RWPE2 (cell line): Measurements from ENCODE around the gene ADPRH.
"Not testable (repeated sequence)": the region's sequence is repeated elsewhere in the genome, so short reads cannot be mapped to it uniquely, and the experiment has no call there.

Experiments
- ATAC-seq: fragments of 200-7000 bp; cut with Tn5 transposase; 3 replicates; pipeline ENCODE4 v1.9.1; 2021; ENCODE audit warnings: low read depth
- DNase-seq: peaks from one replicate; pipeline ENCODE4 v3.0.0-alpha.2; 2020; ENCODE audit warnings: low spot score
- H3K27ac ChIP-seq: fragments of 450-650 bp; 2 replicates; pipeline ENCODE4 v1.5.1; 2017; ENCODE audit warnings: mild to moderate bottlenecking; ENCODE audit not compliant: poor library complexity, severe bottlenecking
- H3K27me3 ChIP-seq: fragments of 250-450 bp; sonication (Bioruptor Pico); 2 replicates; pipeline ENCODE4 v1.5.1; 2021; ENCODE audit warnings: mild to moderate bottlenecking, moderate library complexity; ENCODE audit not compliant: insufficient read depth, poor library complexity, severe bottlenecking
- H3K36me3 ChIP-seq: fragments of 250-450 bp; sonication (Bioruptor Pico); 2 replicates; pipeline ENCODE4 v1.5.1; 2020; ENCODE audit warnings: low read depth, mild to moderate bottlenecking, moderate library complexity
- H3K4me1 ChIP-seq: fragments of 250-450 bp; sonication (Bioruptor Pico); 2 replicates; pipeline ENCODE4 v1.5.1; 2021; ENCODE audit warnings: mild to moderate bottlenecking, moderate library complexity; ENCODE audit not compliant: insufficient read depth, poor library complexity, severe bottlenecking
- H3K4me3 ChIP-seq: fragments of 250-450 bp; sonication (Bioruptor Pico); 2 replicates; pipeline ENCODE4 v1.5.1; 2021; ENCODE audit warnings: mild to moderate bottlenecking, moderate library complexity; ENCODE audit not compliant: severe bottlenecking
- H3K9me3 ChIP-seq: fragments of 250-450 bp; sonication (Bioruptor Pico); 2 replicates; pipeline ENCODE4 v1.5.1; 2021; ENCODE audit warnings: mild to moderate bottlenecking, moderate library complexity; ENCODE audit not compliant: severe bottlenecking
- TF ChIP-seq, protein P1 (sequence below): fragments of 450-650 bp; IDR thresholded peaks from one replicate; pipeline ENCODE4 v1.5.1; 2017; ENCODE audit warnings: mild to moderate bottlenecking, moderate library complexity; ENCODE audit not compliant: poor library complexity, severe bottlenecking

Gene ADPRH

DNA sequence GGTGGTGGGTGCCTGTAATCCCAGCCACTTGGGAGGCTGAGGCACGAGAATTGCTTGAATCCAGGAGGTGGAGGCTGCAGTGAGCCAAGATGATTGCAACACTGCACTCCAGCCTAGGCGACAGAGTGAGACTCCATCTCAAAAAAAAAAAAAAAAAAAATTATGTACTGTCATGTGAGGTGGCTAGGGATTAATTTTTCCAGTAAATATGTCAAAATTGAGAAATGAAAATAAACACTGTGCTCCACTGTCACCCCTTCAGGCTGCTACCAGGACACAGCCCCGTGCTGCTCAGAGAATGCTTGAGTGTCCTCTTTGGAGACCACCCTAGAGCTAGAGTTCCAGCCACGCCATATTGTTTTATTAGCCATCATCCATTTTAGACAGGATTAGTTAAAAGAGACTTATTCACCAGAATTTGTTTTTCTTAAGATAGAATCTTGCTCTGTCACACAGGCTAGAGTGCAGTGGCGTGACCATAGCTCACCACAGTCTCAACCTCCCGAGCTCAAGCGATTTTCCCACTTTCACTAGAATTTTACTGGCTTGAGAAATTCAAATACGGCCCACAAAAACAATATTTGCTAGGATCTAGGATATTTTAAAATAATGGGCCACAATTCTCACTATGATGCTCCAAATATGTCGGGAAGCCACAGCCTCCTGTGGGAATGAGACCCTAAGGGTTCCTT lies 20.5 kb upstream of the ADPRH start:
- DNase-seq (no peak), ATAC-seq (no peak)
- Histone ChIP-seq H3K27me3 (no peaks in the 10 kb centered on the region), H3K36me3 (no peaks in the 10 kb centered on the region), H3K4me1 (no peaks in the 10 kb centered on the region), H3K4me3 (no peak overlapping the region), H3K27ac (no peak overlapping the region), H3K9me3 (no peaks in the 10 kb centered on the region)
- TF ChIP-seq, protein P1, sequence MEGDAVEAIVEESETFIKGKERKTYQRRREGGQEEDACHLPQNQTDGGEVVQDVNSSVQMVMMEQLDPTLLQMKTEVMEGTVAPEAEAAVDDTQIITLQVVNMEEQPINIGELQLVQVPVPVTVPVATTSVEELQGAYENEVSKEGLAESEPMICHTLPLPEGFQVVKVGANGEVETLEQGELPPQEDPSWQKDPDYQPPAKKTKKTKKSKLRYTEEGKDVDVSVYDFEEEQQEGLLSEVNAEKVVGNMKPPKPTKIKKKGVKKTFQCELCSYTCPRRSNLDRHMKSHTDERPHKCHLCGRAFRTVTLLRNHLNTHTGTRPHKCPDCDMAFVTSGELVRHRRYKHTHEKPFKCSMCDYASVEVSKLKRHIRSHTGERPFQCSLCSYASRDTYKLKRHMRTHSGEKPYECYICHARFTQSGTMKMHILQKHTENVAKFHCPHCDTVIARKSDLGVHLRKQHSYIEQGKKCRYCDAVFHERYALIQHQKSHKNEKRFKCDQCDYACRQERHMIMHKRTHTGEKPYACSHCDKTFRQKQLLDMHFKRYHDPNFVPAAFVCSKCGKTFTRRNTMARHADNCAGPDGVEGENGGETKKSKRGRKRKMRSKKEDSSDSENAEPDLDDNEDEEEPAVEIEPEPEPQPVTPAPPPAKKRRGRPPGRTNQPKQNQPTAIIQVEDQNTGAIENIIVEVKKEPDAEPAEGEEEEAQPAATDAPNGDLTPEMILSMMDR, result no peak

DNA sequence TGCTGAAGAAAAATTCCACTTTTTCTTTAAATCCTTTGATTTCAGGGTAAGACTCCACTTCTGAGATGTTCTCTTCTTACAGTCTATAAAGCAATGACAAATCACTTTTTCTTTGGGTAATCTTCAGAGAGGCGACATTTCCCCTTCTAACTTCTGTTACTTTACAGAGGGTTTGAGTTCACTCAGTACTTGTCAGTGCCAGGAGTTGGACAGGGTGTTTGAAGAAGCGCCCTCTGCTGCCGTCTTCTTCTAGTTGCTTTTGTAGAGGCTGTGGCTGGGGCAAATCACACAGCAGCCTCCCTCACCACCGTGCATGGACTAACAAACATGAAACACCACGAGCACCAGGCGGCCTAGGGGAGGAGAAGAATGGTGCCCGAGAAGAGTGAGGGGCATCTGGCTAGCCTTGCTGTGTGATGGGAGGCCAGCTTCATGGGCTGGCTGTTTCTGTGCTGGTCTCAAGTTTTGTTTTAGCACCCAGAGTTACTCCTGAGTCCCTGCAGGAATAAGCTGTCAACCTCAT lies 19.8 kb upstream of the ADPRH start, which contains the start of gene CD80:
Gene CD80, minus strand, starts transcription at position 174 of the 523 bp plus-strand sequence. CDS start 1,886 bp downstream, outside the sequence.
- no peaks in the 10 kb centered on the region for H3K4me1 ChIP-seq
- no peaks in the 10 kb centered on the region for H3K27me3 ChIP-seq
- TF ChIP-seq, protein P1, result peak; percentile 41
- no peaks in the 10 kb centered on the region for H3K9me3 ChIP-seq
- no peak within 1 kb of the TSS for H3K27ac ChIP-seq
- ATAC-seq, result peak; percentile 61; the same call in 2 of the 3 replicates
- no peak for DNase-seq
- no peak within 1 kb of the TSS for H3K4me3 ChIP-seq
- no peaks in the 10 kb centered on the region for H3K36me3 ChIP-seq

DNA sequence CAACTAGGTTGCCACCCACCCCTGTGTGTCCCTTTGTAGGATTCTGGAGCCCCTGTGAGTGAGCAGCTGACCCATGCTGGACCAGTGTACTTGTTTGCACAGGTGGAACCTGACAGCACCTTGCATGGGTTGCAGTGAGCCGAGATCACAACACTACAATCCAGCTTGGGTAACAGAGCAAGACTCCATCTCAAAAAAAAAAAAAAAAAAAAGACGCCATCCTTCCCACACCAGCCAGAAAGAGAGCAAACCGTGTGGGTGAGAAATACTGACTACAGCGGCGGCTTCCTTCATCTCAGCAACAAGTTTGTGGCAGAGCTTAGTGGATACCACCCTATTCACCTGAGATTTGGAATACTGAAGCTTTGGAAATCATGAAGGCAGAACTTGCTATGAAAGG lies 19.1 kb upstream of the ADPRH start:
- Histone ChIP-seq H3K27ac (no peak overlapping the region), H3K27me3 (no peaks in the 10 kb centered on the region), H3K4me3 (no peak overlapping the region), H3K4me1 (no peaks in the 10 kb centered on the region), H3K9me3 (no peaks in the 10 kb centered on the region), H3K36me3 (no peaks in the 10 kb centered on the region)
- ATAC-seq (no peak), DNase-seq (no peak)
- TF ChIP-seq, protein P1, result no peak

DNA sequence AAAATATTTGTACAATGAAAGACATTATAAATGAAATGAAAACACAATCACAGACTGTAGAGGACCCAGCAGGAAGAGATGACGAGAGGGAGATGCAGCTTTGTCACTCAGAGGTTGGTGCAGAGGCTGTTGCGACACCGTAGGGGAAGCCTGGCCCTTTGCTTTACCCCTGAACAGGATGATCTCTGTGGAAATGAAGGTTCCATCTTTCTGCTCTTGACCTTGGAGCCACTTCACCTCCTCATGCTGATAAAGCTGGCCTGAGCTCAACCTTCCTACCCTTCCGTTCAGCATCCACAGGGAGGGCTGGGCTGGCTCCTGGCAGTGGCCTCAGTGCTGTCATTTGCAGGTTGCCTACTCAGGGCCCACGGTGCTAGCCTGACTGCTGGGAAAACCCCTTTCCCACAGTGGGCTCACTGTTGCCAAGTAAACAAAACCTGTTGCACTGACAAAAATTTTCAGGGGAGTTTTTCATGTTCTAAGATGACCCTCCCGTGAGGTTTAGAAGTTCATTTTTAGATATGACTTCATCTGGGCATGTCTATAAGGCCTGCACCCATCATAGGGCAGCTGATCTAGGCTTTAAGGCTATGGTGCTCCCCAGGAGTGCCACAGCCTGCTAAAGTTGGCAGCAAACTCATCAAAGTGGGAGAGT lies 16.9 kb upstream of the ADPRH start:
- H3K36me3 ChIP-seq, result no peaks in the 10 kb centered on the region
- no peaks in the 10 kb centered on the region for H3K9me3 ChIP-seq
- H3K4me1 ChIP-seq, result no peaks in the 10 kb centered on the region
- ATAC-seq (no peak), DNase-seq (no peak)
- H3K27ac ChIP-seq, result no peak overlapping the region
- TF ChIP-seq, protein P1, result no peak
- H3K4me3 ChIP-seq, result no peak overlapping the region
- no peaks in the 10 kb centered on the region for H3K27me3 ChIP-seq

DNA sequence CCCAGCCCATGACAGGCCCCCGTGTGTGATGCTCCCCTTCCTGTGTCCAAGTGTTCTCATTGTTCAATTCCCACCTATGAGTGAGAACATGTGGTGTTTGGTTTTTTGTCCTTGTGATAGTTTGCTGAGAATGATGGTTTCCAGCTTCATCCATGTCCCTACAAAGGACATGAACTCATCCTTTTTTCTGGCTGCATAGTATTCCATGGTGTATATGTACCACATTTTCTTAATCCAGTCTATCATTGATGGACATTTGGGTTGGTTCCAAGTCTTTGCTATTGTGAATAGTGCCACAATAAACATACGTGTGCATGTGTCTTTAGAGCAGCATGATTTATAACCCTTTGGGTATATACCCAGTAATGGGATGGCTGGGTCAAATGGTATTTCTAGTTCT lies 16.0 kb upstream of the ADPRH start:
- not testable (repeated sequence) for H3K27ac ChIP-seq, H3K4me1 ChIP-seq, H3K36me3 ChIP-seq, ATAC-seq, H3K9me3 ChIP-seq, H3K27me3 ChIP-seq, DNase-seq, H3K4me3 ChIP-seq
